GM21360 (cell line): ENCODE measurements around the gene MRPL54.

ENCODE experiments used
- ATAC-seq: cut with Tn5 transposase; IDR thresholded peaks from one replicate; pipeline ENCODE4 v1.9.1; 2021; ENCODE audit warnings: mild to moderate bottlenecking, moderate library complexity; ENCODE audit not compliant: unreplicated experiment

The MRPL54 gene

DNA sequence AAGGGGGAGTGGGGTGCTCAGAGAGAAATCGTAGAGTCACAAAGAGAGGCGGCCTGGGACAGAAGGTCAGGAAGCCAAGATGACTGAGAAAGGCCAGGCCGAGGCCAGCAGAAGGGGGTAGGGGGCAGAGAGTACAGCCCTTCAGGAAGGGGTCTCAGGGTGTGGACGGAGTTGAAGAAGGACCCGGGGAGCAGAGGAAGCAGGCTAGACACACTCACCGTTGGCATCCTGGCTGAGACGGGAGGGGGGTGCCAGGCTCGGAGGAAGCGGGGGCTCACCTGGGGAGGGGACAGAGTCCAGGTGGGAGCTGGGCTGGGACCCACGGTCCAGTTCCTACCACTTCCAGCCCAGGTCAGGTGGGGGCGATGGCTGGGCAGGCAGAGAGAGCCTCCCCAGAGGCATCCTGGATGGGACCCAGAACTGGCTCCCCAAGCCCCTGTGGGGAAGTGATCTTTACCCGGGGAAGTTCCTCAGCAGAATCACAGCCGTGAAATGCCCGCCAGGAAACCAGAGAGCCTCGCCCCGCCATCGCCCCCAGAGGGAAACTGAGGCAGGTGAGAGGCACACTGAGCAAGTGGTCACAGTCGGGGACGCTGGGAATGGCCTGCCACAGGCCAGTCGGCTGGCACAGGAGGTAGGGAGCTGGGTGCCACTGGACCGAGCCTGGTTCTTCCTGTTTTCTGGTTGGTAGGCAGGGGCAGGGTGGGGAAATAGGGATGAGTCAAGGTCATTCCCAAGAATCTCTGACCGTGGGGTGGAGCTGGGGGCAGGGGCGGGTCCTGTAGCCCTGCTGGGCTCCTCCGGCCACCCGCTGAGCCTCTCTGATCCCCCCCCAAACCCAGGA is 22.3 kb downstream of the MRPL54 start:
- ATAC-seq = no peak

GRCh38 chr19:3785451-3785937 is 23.0 kb downstream of the MRPL54 start:
- no peak for ATAC-seq

DNA sequence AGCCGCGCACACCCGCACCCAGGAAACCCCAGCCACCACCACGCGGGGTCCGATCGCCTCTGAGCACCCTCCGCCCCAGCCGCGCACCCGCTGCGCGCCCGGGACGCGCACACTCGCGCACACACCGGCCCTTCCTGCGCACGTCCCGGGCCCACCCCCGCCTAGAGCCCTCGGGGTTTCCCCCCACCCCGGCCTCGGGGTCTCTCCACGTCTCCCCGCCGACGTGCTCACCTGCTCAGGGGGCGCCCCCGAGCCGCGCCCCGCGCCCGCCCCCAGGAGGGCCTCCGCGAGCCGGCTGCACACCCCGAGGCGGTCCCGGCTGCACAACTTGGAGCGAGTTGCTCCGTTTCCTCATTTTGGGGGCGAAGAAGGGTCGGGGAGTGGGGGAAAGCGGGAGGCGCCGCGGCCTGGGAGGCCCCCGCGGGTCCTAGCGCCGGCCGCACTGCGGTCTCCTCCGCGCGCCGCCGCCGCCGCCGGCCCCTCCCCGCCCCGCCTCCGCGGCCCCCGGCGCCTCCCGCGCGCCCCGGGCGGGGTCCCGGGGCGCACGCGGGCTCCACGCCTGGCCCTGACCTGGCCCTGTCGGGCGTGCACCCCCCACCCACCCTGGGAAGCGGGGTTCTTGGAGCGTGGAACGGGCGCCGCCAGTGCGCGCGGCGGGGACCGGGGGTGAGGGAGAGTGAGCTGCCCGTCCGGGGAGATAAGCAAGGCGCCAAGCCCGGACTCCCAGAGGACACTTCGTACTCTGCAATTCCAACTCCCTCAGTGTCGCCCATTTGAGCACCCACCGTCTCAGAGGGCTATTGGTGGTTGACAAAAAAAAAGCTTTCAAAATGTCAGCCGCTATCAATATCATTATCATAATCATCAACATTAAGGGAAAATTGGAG is 23.7 kb downstream of the MRPL54 start, which contains the start of gene MATK:
TSS of gene MATK (minus strand) at position 444 of the 887 bp plus-strand sequence. CDS start 1,246 bp downstream, outside the sequence.
- no peak for ATAC-seq

DNA sequence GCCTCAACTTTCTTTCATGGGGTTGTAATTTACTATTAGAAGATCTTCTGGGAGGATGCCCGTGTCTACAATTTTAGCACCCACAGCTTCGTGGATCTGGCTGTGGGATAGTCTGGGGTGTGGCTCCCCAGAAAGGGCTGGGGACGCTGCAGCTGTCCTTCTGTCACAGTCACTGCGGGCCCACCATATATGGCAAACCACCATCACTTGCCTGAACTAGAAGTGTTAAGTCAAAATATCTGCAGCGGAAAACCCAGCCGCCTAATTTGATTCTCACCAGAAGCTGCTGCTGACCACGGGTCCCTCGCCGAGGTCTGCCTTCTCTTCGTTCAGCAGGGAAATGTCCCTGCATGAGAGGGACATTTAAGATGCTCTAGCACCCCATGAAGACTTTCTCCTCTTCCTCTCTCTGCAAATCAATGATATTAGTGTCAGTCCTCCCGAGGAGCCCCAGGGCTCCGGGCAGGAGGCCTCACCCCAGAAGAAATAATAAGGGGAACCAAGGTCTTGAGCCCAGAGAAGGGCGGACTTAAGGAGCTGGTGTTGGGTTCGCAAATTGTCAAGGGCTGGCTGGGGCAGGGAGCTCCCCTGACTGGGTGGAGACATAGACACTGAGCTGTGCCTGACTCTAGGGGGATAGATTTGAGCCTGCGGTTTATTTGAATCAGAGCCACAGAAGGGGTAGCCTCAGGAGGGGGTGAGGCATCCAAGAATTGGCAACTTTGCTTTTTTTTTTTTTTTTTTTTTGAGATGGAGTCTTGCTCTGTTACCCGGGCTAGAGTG is 26.7 kb downstream of the MRPL54 start:
- ATAC-seq = no peak

GRCh38 chr19:3790209-3790734 is 27.8 kb downstream of the MRPL54 start:
- ATAC-seq = no peak

DNA sequence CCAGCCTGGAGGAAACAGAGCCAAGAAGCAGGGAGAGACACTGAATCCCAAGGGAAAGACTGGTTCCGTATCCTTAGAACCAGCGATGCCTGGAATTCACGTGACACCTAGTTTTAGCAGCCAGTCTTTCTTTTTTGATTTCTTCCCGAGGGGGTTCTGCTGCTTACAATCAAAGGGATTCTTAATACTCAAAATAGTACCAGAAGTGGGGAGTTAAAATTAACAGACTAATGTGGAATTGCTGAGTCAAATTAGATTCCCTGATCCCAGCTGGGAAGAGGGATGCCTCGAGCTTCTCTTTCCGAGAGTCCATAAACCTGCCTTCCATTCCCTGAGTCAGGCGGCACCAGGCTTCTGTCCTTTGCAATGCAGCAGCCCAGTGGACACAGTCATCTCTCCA is 28.5 kb downstream of the MRPL54 start:
- ATAC-seq = no peak

GRCh38 chr19:3792114-3792513 is 29.6 kb downstream of the MRPL54 start:
- ATAC-seq = no peak

- ATAC-seq = no peak
These were observed 31.3 kb downstream of the MRPL54 start for GRCh38 chr19:3793799-3794198.

- no peak for ATAC-seq
These were observed 33.9 kb downstream of the MRPL54 start for GRCh38 chr19:3796358-3796757.

DNA sequence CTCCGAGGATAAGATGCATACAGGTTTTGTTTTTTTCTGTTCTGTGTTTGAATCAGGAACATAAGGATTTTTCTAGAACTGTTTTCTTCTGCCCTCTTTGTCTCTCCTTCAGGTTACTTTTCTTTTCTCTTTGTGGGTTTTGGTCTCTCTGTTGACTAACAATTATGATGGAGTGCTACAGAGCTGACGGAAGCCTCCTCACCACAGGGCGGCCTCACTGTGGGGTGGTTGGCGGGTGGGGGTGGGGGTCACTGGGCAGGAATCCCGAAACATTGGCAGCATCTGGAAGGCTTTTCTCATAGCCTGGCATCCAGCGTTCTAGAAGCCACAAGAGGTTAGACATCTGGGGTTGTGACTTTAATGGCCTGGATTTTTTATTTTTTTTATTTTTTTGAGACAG is 35.7 kb downstream of the MRPL54 start:
- no peak for ATAC-seq

GRCh38 chr19:3800996-3801395 is 38.5 kb downstream of the MRPL54 start:
- ATAC-seq = no peak

DNA sequence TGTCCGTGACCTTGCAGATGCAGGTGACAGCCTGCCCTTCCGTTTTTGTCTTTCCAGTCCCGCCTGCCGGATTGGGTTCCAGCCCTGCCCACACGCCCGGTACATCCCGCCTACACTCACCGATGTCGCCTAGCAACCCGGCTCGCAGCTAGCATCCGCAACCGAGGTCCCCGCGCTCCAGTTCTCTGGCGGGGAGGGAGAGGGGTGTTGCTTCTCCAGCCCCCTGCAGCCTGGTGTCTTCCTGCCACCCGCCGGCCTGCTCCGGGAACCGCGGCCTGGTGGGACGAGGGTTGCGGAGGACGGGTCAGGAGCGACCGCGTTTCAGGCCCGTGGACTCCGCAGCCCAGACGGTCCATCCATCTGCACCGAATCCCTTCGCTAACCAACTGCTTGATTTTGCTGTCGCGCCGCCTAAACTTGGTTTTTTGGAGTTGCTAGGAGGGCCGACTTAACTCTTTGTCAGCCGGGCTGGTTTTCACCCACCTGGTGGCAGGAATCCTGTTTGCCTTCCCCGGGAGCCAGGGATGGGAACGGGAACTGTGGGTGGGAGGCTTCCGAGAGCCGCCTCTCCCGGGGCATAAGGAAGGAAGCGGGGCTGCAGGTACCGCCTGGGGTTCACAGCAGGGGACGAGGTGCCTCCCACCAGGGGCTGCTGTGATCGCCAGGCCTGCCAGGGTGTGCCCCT is 39.1 kb downstream of the MRPL54 start:
- no peak for ATAC-seq

DNA sequence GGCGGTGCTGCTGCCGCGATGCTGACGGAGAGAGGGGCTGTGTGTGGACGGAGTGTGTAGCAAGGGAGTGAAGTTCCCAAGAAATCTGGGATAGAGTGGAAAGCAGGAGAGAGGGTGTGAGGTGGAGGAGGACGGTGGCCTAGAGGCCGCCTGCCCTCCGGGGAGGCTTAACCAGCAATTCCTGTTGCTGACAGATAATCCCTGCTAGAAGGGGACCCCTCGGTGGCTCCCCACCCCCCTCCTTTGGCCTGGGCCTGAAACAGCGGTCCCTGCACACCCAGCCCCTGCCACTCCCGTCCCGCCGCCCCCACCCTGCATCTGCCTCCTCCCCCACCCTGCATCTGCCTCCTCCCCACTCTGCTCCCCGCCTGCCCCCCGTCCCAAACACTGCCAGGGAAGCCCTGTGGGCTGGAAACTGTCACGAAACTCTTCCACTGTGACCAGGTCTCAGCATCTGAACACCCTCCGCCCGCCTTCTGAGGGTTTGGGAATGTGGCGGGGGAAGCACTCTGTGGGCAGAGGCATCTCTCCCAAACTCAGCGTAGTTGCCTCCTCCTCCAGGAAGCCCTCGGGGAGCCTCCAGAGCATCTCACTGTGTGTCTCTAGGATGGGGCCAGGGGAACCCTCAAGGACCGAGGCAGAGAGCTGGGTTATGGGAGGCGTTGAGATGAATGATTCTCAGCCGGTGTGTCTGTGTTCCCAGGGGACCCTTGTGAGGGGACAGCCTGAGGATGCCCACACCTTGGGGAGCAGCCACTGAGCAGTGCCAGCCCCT is 40.8 kb downstream of the MRPL54 start:
- no peak for ATAC-seq

DNA sequence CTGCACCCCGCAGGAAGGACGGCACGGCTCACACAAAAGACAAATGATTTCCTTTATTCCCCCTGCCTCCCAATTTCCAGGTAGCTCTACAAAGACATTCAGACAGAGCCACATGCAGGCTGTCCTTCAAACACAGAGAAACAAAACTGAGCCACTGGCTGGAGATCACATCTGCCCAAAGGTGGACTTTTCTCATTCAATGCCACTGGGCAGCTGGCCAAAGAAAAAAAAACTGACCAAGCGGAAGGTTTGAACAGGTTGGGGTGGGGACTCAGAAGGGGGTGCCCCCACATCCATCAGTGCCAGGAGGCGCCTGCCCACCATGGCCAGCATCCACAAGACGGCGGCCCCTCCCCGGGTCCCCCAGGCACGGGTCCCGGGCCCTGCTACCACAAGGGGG is 41.5 kb downstream of the MRPL54 start:
- ATAC-seq = no peak

DNA sequence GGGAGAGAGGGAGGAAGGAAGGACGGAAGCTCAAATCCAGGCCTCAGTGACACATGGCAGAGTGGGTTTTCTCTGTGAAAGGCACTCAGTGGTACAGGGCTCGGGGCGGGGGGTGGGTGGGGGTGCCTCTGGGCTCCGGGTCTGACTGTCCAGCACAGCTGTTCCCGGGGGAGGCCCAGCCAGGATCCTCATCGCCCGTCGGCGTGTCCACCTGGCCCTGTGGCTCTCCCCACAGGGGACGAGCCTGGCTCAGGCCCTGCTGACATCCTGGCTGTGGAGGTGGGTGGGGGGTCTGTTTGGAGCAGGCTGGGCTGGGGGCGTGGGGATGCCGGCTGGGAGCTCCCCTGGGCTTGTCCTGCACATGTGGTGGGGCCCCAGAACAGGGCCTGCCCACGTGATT is 41.9 kb downstream of the MRPL54 start:
- no peak for ATAC-seq

DNA sequence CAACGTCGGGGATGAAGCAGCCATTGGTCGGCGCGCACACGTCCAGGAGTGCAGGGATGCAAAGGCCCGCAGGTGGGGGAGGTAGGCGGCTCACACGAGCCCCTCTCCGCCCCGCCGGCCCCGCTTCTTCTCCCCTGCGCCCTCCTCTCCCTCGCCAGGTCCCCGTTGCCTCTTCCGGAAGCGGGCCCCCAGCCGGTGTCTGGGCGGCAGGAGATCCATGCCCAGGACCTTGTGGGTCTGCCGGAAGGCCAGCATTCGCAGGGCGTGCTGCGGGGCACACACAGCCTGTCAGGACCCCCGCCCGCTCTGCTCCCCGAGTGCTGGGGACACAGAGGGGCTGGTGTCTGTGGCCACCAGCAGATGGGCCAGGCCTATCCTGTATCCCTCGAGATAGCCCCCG is 43.4 kb downstream of the MRPL54 start:
- ATAC-seq = no peak

DNA sequence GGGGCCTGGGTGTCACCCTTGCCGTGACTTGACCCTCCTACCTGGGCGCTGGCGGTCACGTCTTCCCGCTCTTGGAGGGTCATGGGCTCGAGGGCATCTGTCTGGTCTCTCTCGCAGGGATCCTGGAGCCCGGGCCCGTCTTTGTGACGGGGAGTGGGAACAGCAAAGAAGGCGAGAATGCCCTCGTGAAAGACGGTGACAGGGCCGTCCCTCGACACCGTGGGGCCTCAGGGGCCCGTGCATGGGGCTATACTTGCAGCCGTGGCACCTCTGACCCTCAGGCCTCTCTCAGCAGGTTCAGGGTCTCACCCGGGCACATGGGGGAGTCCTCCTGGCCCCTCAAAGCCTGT is 44.6 kb downstream of the MRPL54 start:
- no peak for ATAC-seq

GRCh38 chr19:3807574-3808354 is 45.3 kb downstream of the MRPL54 start:
- ATAC-seq = no peak
